ENCODE results near the gene HS3ST4.

The HS3ST4 gene

GRCh38 chr16:26186091-26186615 lies 494.4 kb downstream of the HS3ST4 start:
- DNase-seq (ENCODE audit: low read depth, low spot score), result no peak

All from smooth muscle cell of the brain vasculature (primary cell).